ENCODE results near the gene SLC20A1. TPM values are rescaled to one million over a fixed set of nuclear protein-coding genes. Genes with fewer than 3 reads are reported as not detected.

SLC20A1 gene
- total RNA-seq, 1 experiment from 2014 or later, result 123 TPM

GRCh38 chr2:112629823-112630222 lies 15.9 kb upstream of the SLC20A1 start:
- Histone ChIP-seq H2AK5ac (ENCODE audit: insufficient read length, low read length) (no peak overlapping the region), H2BK20ac (ENCODE audit: low read depth, low read length, poor library complexity, severe bottlenecking) (no peak overlapping the region), H2BK15ac (ENCODE audit: low read depth, low read length) (no peak overlapping the region), H2AFZ (ENCODE audit: low read length) (no peak overlapping the region), H3T11ph (ENCODE audit: low read length) (no peak overlapping the region), H3K18ac (ENCODE audit: insufficient read length, low read depth, low read length) (no peak overlapping the region), H4K5ac (ENCODE audit: insufficient read length, low read depth, low read length) (no peak overlapping the region), H3K23me2 (ENCODE audit: insufficient read length, low read depth, low read length, poor library complexity, severe bottlenecking) (no peaks in the 10 kb centered on the region), H3K79me2 (ENCODE audit: insufficient read depth, low read length) (no peaks in the 10 kb centered on the region), H3K23ac (ENCODE audit: insufficient read length, low read depth, low read length) (no peak overlapping the region), H3K4me2 (ENCODE audit: insufficient read depth, insufficient read length, low read length) (no peak overlapping the region), H4K91ac (ENCODE audit: insufficient read length, low read depth, low read length) (no peak overlapping the region), H4K8ac (replicated peaks; ENCODE audit: insufficient read length, low read depth, low read length) (no peak overlapping the region), H2BK5ac (ENCODE audit: insufficient read length, low read length) (no peak overlapping the region), H3K27me3 (ENCODE audit: insufficient read depth, low read length) (no peaks in the 10 kb centered on the region), H3K56ac (ENCODE audit: insufficient read length, low read depth, low read length) (no peak overlapping the region), H3K4me1 (ENCODE audit: insufficient read depth, low read length) (peaks cover 6% of the 10 kb centered on the region), H3K79me1 (ENCODE audit: insufficient read depth, low read depth, low read length, poor library complexity, severe bottlenecking) (no peaks in the 10 kb centered on the region), H3K9me3 (ENCODE audit: control insufficient read depth, low read depth, low read length) (no peaks in the 10 kb centered on the region), H2BK120ac (ENCODE audit: low read depth, low read length, poor library complexity, severe bottlenecking) (no peak overlapping the region), H3K9ac (ENCODE audit: extremely low read depth, insufficient read length, low read length) (no peak overlapping the region), H3K27ac (ENCODE audit: insufficient read length, low read depth, low read length) (no peak overlapping the region), H3K14ac (ENCODE audit: insufficient read depth, low read length) (no peak overlapping the region), H3K4ac (ENCODE audit: low read depth, low read length) (no peak overlapping the region), H2BK12ac (ENCODE audit: insufficient read length, low read depth, low read length) (no peak overlapping the region), H4K20me1 (ENCODE audit: control insufficient read depth, insufficient read depth, insufficient read length) (no peaks in the 10 kb centered on the region)
- no peaks in the 10 kb centered on the region; a peak in 1 of 7 replicates for H3K36me3 Mint-ChIP-seq (ENCODE audit: insufficient read depth in 1 of 3, low read depth in 3 of 3)
- no peaks in the 10 kb centered on the region; a peak in 1 of 5 replicates for H3K9me3 Mint-ChIP-seq
- WGBS (ENCODE audit: extremely low coverage, insufficient read length, low lambda C conversion rate), result no CpG with 5 or more reads among the region's 8 CpGs
- no peak for TF ChIP-seq CTCF (conservative IDR thresholded peaks at IDR 0.05)
- H3K27ac Mint-ChIP-seq, result no peak overlapping the region; a peak in 1 of 7 replicates
- H3K4me1 Mint-ChIP-seq, result peaks cover 24 to 28% of the 10 kb centered on the region in 2 experiments
- no peak for DNase-seq
- no peaks in the 10 kb centered on the region for H3K27me3 Mint-ChIP-seq (ENCODE audit: low read depth)
- no peak overlapping the region for H3K4me3 Mint-ChIP-seq

All from H9 (cell line).